ENCODE results near the gene LEFTY2. TPM values are rescaled to one million over a fixed set of nuclear protein-coding genes. Genes with fewer than 3 reads are reported as not detected.

LEFTY2 gene
- total and polyA plus RNA-seq, 2 of the 4 experiments (the other 2 are of a cell fraction): not detected

DNA sequence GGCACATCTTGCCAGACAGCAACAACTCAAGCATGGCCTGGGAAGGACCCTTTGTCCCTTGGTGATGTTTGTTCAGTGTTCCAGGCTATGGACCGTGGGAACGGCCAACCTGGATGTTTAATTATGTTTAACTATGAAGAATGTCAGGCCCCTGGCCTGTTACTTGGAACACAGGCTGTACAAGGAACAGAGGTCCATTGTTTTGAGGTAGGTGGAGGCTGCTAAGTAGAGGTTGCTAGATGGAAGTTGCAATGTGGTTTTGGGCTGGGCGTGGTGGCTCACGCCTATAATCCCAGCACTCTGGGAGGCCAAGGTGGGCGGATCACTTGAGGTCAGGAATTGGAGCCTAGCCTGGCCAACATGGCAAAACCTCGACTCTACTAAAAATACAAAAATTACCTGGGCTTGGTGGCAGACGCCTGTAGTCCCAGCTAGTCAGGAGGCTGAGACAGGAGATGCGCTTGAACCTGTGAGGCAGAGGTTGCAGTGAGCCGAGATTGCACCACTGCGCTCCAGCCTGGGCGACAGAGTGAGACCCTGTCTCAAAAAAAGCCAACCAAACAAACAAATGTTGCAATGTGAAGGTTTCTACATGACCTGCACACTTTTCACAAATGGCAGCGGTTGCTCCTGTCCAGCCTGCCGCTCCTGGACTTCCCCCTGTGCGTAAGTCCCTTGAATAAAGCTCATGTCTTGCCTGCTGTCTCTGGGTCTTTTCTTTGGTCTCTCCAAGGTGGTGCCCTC is 49.6 kb downstream of the LEFTY2 start:
- no TSS peak for BruUV-seq (replicated peaks)
- ATAC-seq (ENCODE audit: low read depth): no peak
- DNase-seq: no peak

More for the DNA sequence above, 49.6 kb downstream of the LEFTY2 start:
- intact Hi-C loops (cut with micrococcal nuclease): no loop called here
- H2BK5ac ChIP-seq (ENCODE audit: low read depth, low read length, poor library complexity, severe bottlenecking): no peak overlapping the region
- no peak overlapping the region for H2AFZ ChIP-seq (replicated peaks; ENCODE audit: low read length, poor library complexity)
- no peaks in the 10 kb centered on the region for H3K36me3 ChIP-seq (ENCODE audit: control insufficient read depth, insufficient read depth, low read length)
- H2BK15ac ChIP-seq (ENCODE audit: low read depth, low read length): no peak overlapping the region
- no peak overlapping the region for H2BK120ac ChIP-seq (ENCODE audit: low read depth, low read length)
- TF ChIP-seq RFX5 (IDR thresholded peaks at IDR 0.05; ENCODE audit: low read depth, low read length) (no peak), RCOR1 (IDR thresholded peaks at IDR 0.05; ENCODE audit: insufficient replicate concordance, low read length) (no peak), POLR2A (IDR thresholded peaks at IDR 0.05; ENCODE audit: low read depth, low read length) (no peak), MXI1 (IDR thresholded peaks at IDR 0.05; ENCODE audit: borderline replicate concordance, low read depth, low read length) (no peak)
- WGBS, 2 experiments (ENCODE audit: extremely low coverage in 2 of 2, insufficient read length in 1 of 2): 90% methylated on average over 6 of the region's 14 CpGs; no CpG with 5 or more reads in 1 of the 2 experiments
- no peak overlapping the region for H3K18ac ChIP-seq (ENCODE audit: low read depth, low read length)
- H3K14ac ChIP-seq (replicated peaks; ENCODE audit: low read depth, low read length): no peak overlapping the region
- no peak overlapping the region for H4K8ac ChIP-seq (ENCODE audit: low read depth in 2 of 2, low read length in 2 of 2)
- no peaks in the 10 kb centered on the region for H3K9me1 ChIP-seq (ENCODE audit: insufficient read depth, low read length)
- no peak overlapping the region for H2AK5ac ChIP-seq (ENCODE audit: low read depth, low read length)
- in situ Hi-C loops (cut with MboI; ENCODE audit: low sequenced_read_pairs): no loop called here
- no peak overlapping the region for H3K27ac ChIP-seq (ENCODE audit: insufficient read depth, low read length)
- H4K91ac ChIP-seq (ENCODE audit: insufficient read depth, low read depth, low read length): no peak overlapping the region
- H2BK20ac ChIP-seq (ENCODE audit: low read depth, low read length): no peak overlapping the region
- dilution Hi-C loops (cut with HindIII; ENCODE audit: low sequenced_read_pairs, unreplicated experiment): no loop called here
- H3K23ac ChIP-seq (ENCODE audit: low read depth, low read length): no peak overlapping the region
- H3K4me3 ChIP-seq (ENCODE audit: insufficient read depth, low read depth, low read length): no peak overlapping the region
- no peaks in the 10 kb centered on the region for H3K27me3 ChIP-seq (ENCODE audit: control insufficient read depth, insufficient read depth, low read length)
- H3K79me1 ChIP-seq (ENCODE audit: low read depth in 1 of 2, low read length in 2 of 2): no peaks in the 10 kb centered on the region
- H3K9ac ChIP-seq (ENCODE audit: low read depth, low read length): no peak overlapping the region
- no peak overlapping the region for H2AK9ac ChIP-seq (replicated peaks; ENCODE audit: low read depth, low read length, poor library complexity)
- CTCF ChIA-PET: no interaction called here
- H4K20me1 ChIP-seq (ENCODE audit: insufficient read depth, low read length): no peaks in the 10 kb centered on the region
- H3K9me3 ChIP-seq (ENCODE audit: control insufficient read depth, insufficient read depth, low read length): no peaks in the 10 kb centered on the region
- H3K4me1 ChIP-seq (ENCODE audit: control insufficient read depth, insufficient read depth, low read length): no peaks in the 10 kb centered on the region
- H4K5ac ChIP-seq (ENCODE audit: low read depth, low read length): no peak overlapping the region
- POLR2A ChIA-PET (ENCODE audit: unreplicated experiment): no interaction called here
- no peak overlapping the region for H3K56ac ChIP-seq (ENCODE audit: extremely low read depth, insufficient read depth, low read length)
- no peak overlapping the region for H3K4me2 ChIP-seq (ENCODE audit: low read depth, low read length)
- no peak overlapping the region for H3K4ac ChIP-seq (ENCODE audit: low read depth, low read length)
